NT2/D1 (cell line): ENCODE data around the gene CSE1L.

Experiments
- SUZ12 ChIP-seq: IDR thresholded peaks from 2 replicates; pipeline ENCODE4 v1.6.1; 2011; ENCODE audit not compliant: insufficient read length, insufficient read depth; ENCODE audit errors: extremely low read depth
- YY1 ChIP-seq: IDR thresholded peaks from 2 replicates; pipeline ENCODE4 v1.6.1; 2011; ENCODE audit not compliant: insufficient read length, insufficient read depth
- ZNF274 ChIP-seq: IDR thresholded peaks from 2 replicates; pipeline ENCODE4 v1.6.1; 2011; ENCODE audit warnings: mild to moderate bottlenecking, low read depth, low read length

DNA sequence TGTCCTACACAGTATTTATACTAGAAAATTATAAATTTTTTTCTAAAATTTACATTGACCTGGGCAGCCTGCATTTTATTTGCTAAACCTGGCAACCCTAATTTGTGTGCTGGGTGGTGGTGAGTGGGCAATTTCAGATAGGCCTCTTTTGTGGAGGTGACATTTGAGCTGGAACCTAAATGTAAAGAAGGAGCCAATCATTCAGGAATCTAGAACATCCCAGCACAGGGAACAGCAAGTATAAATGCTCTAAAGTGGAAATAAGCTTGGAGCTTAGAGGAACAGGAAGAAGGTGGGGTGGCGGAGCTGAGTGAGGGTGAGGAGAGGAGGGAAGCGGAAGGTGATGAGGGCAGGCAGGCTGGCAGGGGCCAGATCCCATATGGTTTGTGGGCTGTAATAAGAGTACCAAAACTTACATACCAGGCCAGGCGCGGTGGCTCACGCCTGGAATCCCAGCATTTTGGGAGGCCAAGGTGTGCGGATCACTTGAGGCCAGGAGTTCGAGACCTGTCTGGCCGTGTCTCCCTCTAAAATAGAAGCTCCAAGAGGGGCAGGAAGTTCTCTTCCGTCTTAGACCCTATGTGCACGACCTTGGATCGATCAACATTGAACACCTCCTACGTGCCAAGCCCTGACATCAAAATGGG, 549 bp upstream of the CSE1L start:
- TF ChIP-seq YY1 = no peak
- TF ChIP-seq ZNF274 = no peak
- TF ChIP-seq SUZ12 = no peak
